Neural progenitor cell (in vitro differentiated cells): ENCODE results near the gene CCDC142. TPM values are rescaled to one million over a fixed set of nuclear protein-coding genes. Genes with fewer than 3 reads are reported as not detected.
"Not testable (repeated sequence)": the region's sequence is repeated elsewhere in the genome, so short reads cannot be mapped to it uniquely, and the experiment has no call there.

Experiments
- DNase-seq: peaks from one replicate; pipeline ENCODE4 v3.0.0-alpha.2; 2016; ENCODE audit warnings: low spot score
- H2AFZ ChIP-seq: fragments of 200-600 bp; sonication (generic); replicated peaks from 2 replicates; pipeline ENCODE4 v1.6.1; 2016; ENCODE audit warnings: antibody characterized with exemption
- H3F3A ChIP-seq: fragments of 200-600 bp; sonication (generic); 2 replicates; pipeline ENCODE4 v1.6.1; 2016; ENCODE audit warnings: antibody characterized with exemption, low read depth
- H3K27ac ChIP-seq: fragments of 200-600 bp; sonication (generic); 2 replicates; pipeline ENCODE4 v1.5.1; 2016; ENCODE audit warnings: mild to moderate bottlenecking
- H3K27me3 ChIP-seq: fragments of 200-600 bp; sonication (generic); 2 replicates; pipeline ENCODE4 v1.6.1; 2016; ENCODE audit warnings: mild to moderate bottlenecking, moderate library complexity
- H3K36me3 ChIP-seq: fragments of 200-600 bp; sonication (generic); 2 replicates; pipeline ENCODE4 v1.5.1; 2016
- H3K4me1 ChIP-seq: fragments of 200-600 bp; sonication (generic); 2 replicates; pipeline ENCODE4 v1.6.1; 2016; ENCODE audit warnings: mixed run types
- H3K4me2 ChIP-seq: fragments of 200-600 bp; sonication (generic); 2 replicates; pipeline ENCODE4 v1.6.1; 2016
- H3K4me3 ChIP-seq: fragments of 200-600 bp; sonication (generic); 2 replicates; pipeline ENCODE4 v1.5.1; 2016
- H3K79me2 ChIP-seq: fragments of 200-600 bp; sonication (generic); 2 replicates; pipeline ENCODE4 v1.6.1; 2016; ENCODE audit warnings: low read depth
- H3K9ac ChIP-seq: fragments of 200-600 bp; sonication (generic); 2 replicates; pipeline ENCODE4 v1.6.1; 2016
- H3K9me3 ChIP-seq: fragments of 200-600 bp; sonication (generic); 2 replicates; pipeline ENCODE4 v1.5.1; 2016; ENCODE audit warnings: low read depth
- H4K20me1 ChIP-seq: fragments of 200-600 bp; sonication (generic); 2 replicates; pipeline ENCODE4 v1.6.1; 2016; ENCODE audit warnings: low read depth
- H3K27ac Mint-ChIP-seq: 3 replicates; pipeline ENCODE4 v1.8.0; 2021; ENCODE audit warnings: mixed read lengths
- H3K27me3 Mint-ChIP-seq: 2 replicates; pipeline ENCODE4 v1.8.0; 2022; ENCODE audit warnings: low read depth, mild to moderate bottlenecking, inconsistent platforms, moderate library complexity, mixed read lengths; ENCODE audit not compliant: insufficient read depth
- H3K36me3 Mint-ChIP-seq: 3 replicates; pipeline ENCODE4 v1.8.0; 2021; ENCODE audit warnings: mixed read lengths
- H3K4me1 Mint-ChIP-seq: 3 replicates; pipeline ENCODE4 v1.8.0; 2021; ENCODE audit warnings: mixed read lengths
- H3K4me3 Mint-ChIP-seq: 3 replicates; pipeline ENCODE4 v1.8.0; 2021; ENCODE audit warnings: mild to moderate bottlenecking, moderate library complexity, mixed read lengths
- H3K9me3 Mint-ChIP-seq: 3 replicates; pipeline ENCODE4 v1.8.0; 2020; ENCODE audit warnings: mixed read lengths
- CTCF ChIP-seq: fragments of 200-600 bp; sonication (generic); IDR thresholded peaks from 2 replicates; pipeline ENCODE4 v1.5.1; 2017; ENCODE audit warnings: antibody characterized with exemption, mild to moderate bottlenecking
- EZH2 ChIP-seq: fragments of 200-600 bp; sonication (generic); IDR thresholded peaks from 2 replicates; pipeline ENCODE4 v1.6.1; 2017; ENCODE audit warnings: antibody characterized with exemption, mild to moderate bottlenecking, moderate library complexity
- EZH2phosphoT487 ChIP-seq: fragments of 200-600 bp; sonication (generic); IDR thresholded peaks from 2 replicates; pipeline ENCODE4 v1.6.1; 2017; ENCODE audit warnings: antibody characterized with exemption
- total RNA-seq: library from RNA; depleted of rRNA; stranded (reverse); fragments of >200 nt; gene quantifications from 2 replicates; pipeline ENCODE4 v1.2.3, GENCODE V29; 2015; ENCODE audit warnings: low replicate concordance

CCDC142 gene
- total RNA-seq, 1 donor from 2014 or later = 12.0 TPM

GRCh38 chr2:74486141-74486540, 3.3 kb upstream of the CCDC142 start:
- peaks cover 17% of the 10 kb centered on the region for H3K36me3 Mint-ChIP-seq
- Histone ChIP-seq H3K79me2 (peaks cover 21% of the 10 kb centered on the region), H3K9me3 (no peaks in the 10 kb centered on the region), H3K4me3 (no peak overlapping the region), H3F3A (no peaks in the 10 kb centered on the region), H3K4me2 (no peak overlapping the region), H3K27me3 (no peaks in the 10 kb centered on the region), H3K36me3 (no peaks in the 10 kb centered on the region), H3K4me1 (peaks cover 4% of the 10 kb centered on the region), H4K20me1 (peaks cover 16% of the 10 kb centered on the region), H3K27ac (no peak overlapping the region), H3K9ac (no peak overlapping the region), H2AFZ (no peak overlapping the region)
- no peak overlapping the region for H3K27ac Mint-ChIP-seq
- no peak overlapping the region for H3K4me3 Mint-ChIP-seq
- H3K4me1 Mint-ChIP-seq = peaks cover 9% of the 10 kb centered on the region
- H3K9me3 Mint-ChIP-seq = no peaks in the 10 kb centered on the region
- no peaks in the 10 kb centered on the region for H3K27me3 Mint-ChIP-seq
- no peak for TF ChIP-seq EZH2
- no peak for TF ChIP-seq EZH2phosphoT487
- TF ChIP-seq CTCF = no peak
- DNase-seq = no peak

DNA sequence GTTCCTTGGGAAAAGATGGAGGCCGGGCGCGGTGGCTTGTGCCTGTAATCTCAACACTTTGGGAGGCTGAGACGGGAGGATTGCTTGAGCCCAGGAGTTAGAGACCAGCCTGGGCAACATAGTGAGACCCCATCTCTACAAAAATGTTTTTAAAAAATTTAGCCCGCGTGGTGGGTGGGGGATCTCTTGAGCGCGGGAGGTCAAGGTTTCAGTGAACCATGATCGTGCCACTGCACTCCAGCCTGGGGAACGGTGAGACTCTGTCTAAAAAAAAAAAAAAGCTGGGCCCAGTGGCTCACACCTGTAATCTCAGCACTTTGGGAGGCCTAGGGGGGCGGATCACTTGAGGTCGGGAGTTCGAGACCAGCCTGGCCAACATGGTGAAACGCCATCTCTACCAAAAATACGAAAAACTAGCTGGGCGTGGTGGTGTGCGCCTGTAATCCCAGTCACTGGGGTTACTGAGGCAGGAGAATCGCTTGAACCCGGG, 922 bp upstream of the CCDC142 start:
- not testable (repeated sequence) for H3K4me1 ChIP-seq, H3K27me3 ChIP-seq, H3K36me3 ChIP-seq, H3K9me3 Mint-ChIP-seq, H3F3A ChIP-seq, H3K27me3 Mint-ChIP-seq, H3K27ac ChIP-seq, H3K9ac ChIP-seq, DNase-seq, H3K9me3 ChIP-seq
- H3K4me1 Mint-ChIP-seq = peaks cover 21% of the 10 kb centered on the region
- peaks cover 23% of the 10 kb centered on the region for H4K20me1 ChIP-seq
- peaks cover 33% of the 10 kb centered on the region for H3K79me2 ChIP-seq
- H3K4me2 ChIP-seq = peak overlapping the region; percentile 97
- H2AFZ ChIP-seq = peak overlapping the region; percentile 84
- H3K4me3 Mint-ChIP-seq = peak overlapping the region; percentile 100
- H3K27ac Mint-ChIP-seq = peak overlapping the region; percentile 27
- H3K4me3 ChIP-seq = peak overlapping the region; percentile 81
- peaks cover 10% of the 10 kb centered on the region for H3K36me3 Mint-ChIP-seq

- H4K20me1 ChIP-seq = peaks cover 22% of the 10 kb centered on the region
- peak overlapping the region; percentile 81 for H3K4me3 ChIP-seq
- H3K4me1 ChIP-seq = peaks cover 8% of the 10 kb centered on the region
- no peak for TF ChIP-seq CTCF
- TF ChIP-seq EZH2phosphoT487 = no peak
- TF ChIP-seq EZH2 = no peak
- H3K27ac ChIP-seq = no peak overlapping the region
- H3K9me3 ChIP-seq = no peaks in the 10 kb centered on the region
- Mint-ChIP-seq H3K4me3 (peak overlapping the region; percentile 100), H3K4me1 (peaks cover 21% of the 10 kb centered on the region), H3K27ac (no peak overlapping the region), H3K9me3 (no peaks in the 10 kb centered on the region), H3K27me3 (peaks cover 3% of the 10 kb centered on the region), H3K36me3 (peaks cover 15% of the 10 kb centered on the region)
- H2AFZ ChIP-seq = peak overlapping the region; percentile 87
- H3K27me3 ChIP-seq = no peaks in the 10 kb centered on the region
- peak overlapping the region; percentile 60 for H3K9ac ChIP-seq
- H3K4me2 ChIP-seq = peak overlapping the region; percentile 97
- peak; percentile 74 for DNase-seq
- H3K36me3 ChIP-seq = no peaks in the 10 kb centered on the region
- H3F3A ChIP-seq = no peaks in the 10 kb centered on the region
- peaks cover 33% of the 10 kb centered on the region for H3K79me2 ChIP-seq
Measured at GRCh38 chr2:74481961-74482800, 617 bp downstream of the CCDC142 start.

DNA sequence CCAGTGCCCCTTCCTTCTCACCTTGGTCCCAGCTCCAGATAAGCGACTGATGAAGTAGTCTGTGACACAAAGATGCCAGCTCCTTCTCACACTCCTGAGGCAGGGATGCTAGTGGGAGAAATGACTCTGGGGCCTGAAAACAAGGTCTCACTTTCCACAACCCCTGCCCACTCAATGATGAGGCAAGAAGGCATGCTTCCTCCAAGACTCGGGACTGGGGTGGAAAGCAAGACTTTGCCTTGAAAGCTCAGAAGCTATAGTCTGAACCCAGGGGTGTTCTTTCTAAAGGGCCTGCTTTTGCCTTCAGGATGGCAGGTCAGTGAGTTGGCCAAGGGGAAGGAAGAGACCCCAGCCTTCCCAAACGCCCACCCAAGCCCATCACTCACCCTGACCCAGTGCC, 1.4 kb downstream of the CCDC142 start:
- H3K36me3 ChIP-seq = no peaks in the 10 kb centered on the region
- Mint-ChIP-seq H3K36me3 (peaks cover 13% of the 10 kb centered on the region), H3K27ac (no peak overlapping the region), H3K9me3 (no peaks in the 10 kb centered on the region), H3K4me1 (peaks cover 21% of the 10 kb centered on the region), H3K4me3 (peak overlapping the region; percentile 100), H3K27me3 (peaks cover 3% of the 10 kb centered on the region)
- peaks cover 33% of the 10 kb centered on the region for H3K79me2 ChIP-seq
- peak overlapping the region; percentile 97 for H3K4me2 ChIP-seq
- no peaks in the 10 kb centered on the region for H3K9me3 ChIP-seq
- H3K9ac ChIP-seq = peak overlapping the region; percentile 60
- TF ChIP-seq CTCF (no peak), EZH2 (no peak), EZH2phosphoT487 (no peak)
- no peaks in the 10 kb centered on the region for H3F3A ChIP-seq
- no peaks in the 10 kb centered on the region for H3K27me3 ChIP-seq
- DNase-seq = no peak
- H3K4me3 ChIP-seq = peak overlapping the region; percentile 81
- no peak overlapping the region for H3K27ac ChIP-seq
- H2AFZ ChIP-seq = no peak overlapping the region
- peaks cover 8% of the 10 kb centered on the region for H3K4me1 ChIP-seq
- peaks cover 22% of the 10 kb centered on the region for H4K20me1 ChIP-seq
